Endothelial cell of umbilical vein (primary cell): Measurements from ENCODE around the gene SVOP. TPM values are rescaled to one million over a fixed set of nuclear protein-coding genes. Genes with fewer than 3 reads are reported as not detected.

ENCODE experiments used
- BruUV-seq: library from RNA; stranded (reverse); fragments of 400-500 nt; replicated peaks from 2 replicates; lab custom pipeline; 2021; lab: Mats Ljungman, UMichigan
- CTCF ChIA-PET: fragments of 300-600, 350-600 bp; sonication (Branson Sonifier 250); formaldehyde crosslinking; loops from one replicate; lab custom pipeline; 2021; ENCODE audit warnings: antibody characterized with exemption, inconsistent platforms; lab: Charles Lee
- POLR2A ChIA-PET: fragments of 300-600, 350-600 bp; sonication (Branson Sonifier 250); formaldehyde crosslinking; loops from one replicate; lab custom pipeline; 2021; ENCODE audit warnings: antibody characterized with exemption, inconsistent platforms; lab: Charles Lee
- DNase-seq: peaks from one replicate; pipeline ENCODE4 v3.0.0-alpha.2; 2011; ENCODE audit warnings: low read depth, low spot score
- FAIRE-seq: peaks from 2 replicates; lab custom pipeline; 2011; peaks lifted over from hg19 to GRCh38; lab: Jason Lieb, UNC
- H2AFZ ChIP-seq: 2 replicates; pipeline ENCODE4 v1.6.0; 2012; ENCODE audit warnings: low read depth, low read length, control low read depth, inconsistent platforms
- H3K27ac ChIP-seq: 2 replicates; pipeline ENCODE4 v1.5.1; 2011; ENCODE audit warnings: low read depth, mild to moderate bottlenecking, control low read depth, low read length, moderate library complexity; ENCODE audit not compliant: insufficient read depth
- H3K27me3 ChIP-seq, 2 experiments: 2 replicates each; pipeline versions ENCODE4 v1.6.0 to v1.6.1; 2011; ENCODE audit warnings: low read length in 2 of 2, mixed read lengths in 1 of 2; ENCODE audit not compliant: control insufficient read depth in 2 of 2, insufficient read depth in 2 of 2
- H3K36me3 ChIP-seq, 2 experiments: 2 replicates in 1 of 2; 3 replicates in 1 of 2; pipeline ENCODE4 v1.5.1; 2011; ENCODE audit warnings: low read length in 2 of 2, mild to moderate bottlenecking in 1 of 2, moderate library complexity in 1 of 2; ENCODE audit not compliant: control insufficient read depth in 2 of 2, insufficient read depth in 2 of 2; ENCODE audit errors: extremely low read depth in 1 of 2
- H3K4me1 ChIP-seq: 3 replicates; pipeline ENCODE4 v1.5.1; 2011; ENCODE audit warnings: mild to moderate bottlenecking, low read length; ENCODE audit not compliant: control insufficient read depth, insufficient read depth; ENCODE audit errors: extremely low read depth
- H3K4me2 ChIP-seq: 2 replicates; pipeline ENCODE4 v1.6.1; 2011; ENCODE audit warnings: low read length, control low read depth, mixed read lengths; ENCODE audit not compliant: insufficient read depth
- H3K4me3 ChIP-seq, 3 experiments: fragments of 200-600 bp in 1 of 3; sonication (generic), shearing (Covaris generic) in 1 of 3; replicated peaks in 1 of 3; 2 replicates each; pipeline ENCODE4 v1.5.1; 2011 to 2016; ENCODE audit warnings: control low read depth in 3 of 3, low read length in 3 of 3, mild to moderate bottlenecking in 2 of 3, inconsistent platforms in 1 of 3, low read depth in 1 of 3, moderate library complexity in 1 of 3; ENCODE audit not compliant: insufficient read depth in 1 of 3
- H3K79me2 ChIP-seq: 2 replicates; pipeline ENCODE4 v1.6.0; 2012; ENCODE audit warnings: low read length, inconsistent platforms; ENCODE audit not compliant: control insufficient read depth, insufficient read depth
- H3K9ac ChIP-seq: replicated peaks from 2 replicates; pipeline ENCODE3; 2011; ENCODE audit warnings: low read length, control low read depth; ENCODE audit not compliant: insufficient read depth; ENCODE audit errors: extremely low read depth
- H3K9me1 ChIP-seq: replicated peaks from 3 replicates; pipeline ENCODE4 v1.6.0; 2011; ENCODE audit warnings: mild to moderate bottlenecking, low read length; ENCODE audit not compliant: control insufficient read depth, insufficient read depth; ENCODE audit errors: extremely low read depth
- H3K9me3 ChIP-seq: replicated peaks from 2 replicates; pipeline ENCODE4 v1.5.1; 2012; ENCODE audit warnings: low read length, inconsistent platforms; ENCODE audit not compliant: control insufficient read depth, insufficient read depth
- H4K20me1 ChIP-seq: replicated peaks from 2 replicates; pipeline ENCODE3; 2011; ENCODE audit warnings: mild to moderate bottlenecking, low read length; ENCODE audit not compliant: control insufficient read depth, insufficient read depth; ENCODE audit errors: extremely low read depth
- EZH2 ChIP-seq: IDR thresholded peaks from 2 replicates; pipeline ENCODE4 v1.6.1; 2012; ENCODE audit warnings: borderline replicate concordance, low read depth, mild to moderate bottlenecking, moderate library complexity, low read length, inconsistent platforms; ENCODE audit not compliant: severe bottlenecking
- FOS ChIP-seq: IDR thresholded peaks from 2 replicates; pipeline ENCODE4 v1.6.1; 2011; ENCODE audit warnings: mild to moderate bottlenecking, low read length, moderate library complexity, borderline replicate concordance; ENCODE audit not compliant: insufficient read depth
- GATA2 ChIP-seq: IDR thresholded peaks from 2 replicates; pipeline ENCODE4 v1.7.0; 2011; ENCODE audit warnings: low read depth, mild to moderate bottlenecking, moderate library complexity, mixed read lengths, low read length; ENCODE audit not compliant: insufficient read length, insufficient read depth
- JUN ChIP-seq: IDR thresholded peaks from 2 replicates; pipeline ENCODE4 v1.6.1; 2011; ENCODE audit warnings: borderline replicate concordance, low read depth; ENCODE audit not compliant: insufficient read length, insufficient read depth
- MYC ChIP-seq: IDR thresholded peaks from one replicate; pipeline ENCODE4 v1.6.1; 2011; ENCODE audit warnings: mild to moderate bottlenecking, low read depth, low read length
- POLR2A ChIP-seq: IDR thresholded peaks from 2 replicates; pipeline ENCODE4 v1.6.1; 2012; ENCODE audit warnings: low read depth, mild to moderate bottlenecking, control low read depth, low read length
- POLR2AphosphoS5 ChIP-seq: IDR thresholded peaks from 2 replicates; pipeline ENCODE4 v1.6.1; 2012; ENCODE audit warnings: low read depth, mild to moderate bottlenecking, control low read depth, low read length, moderate library complexity; ENCODE audit not compliant: insufficient read depth
- dilution Hi-C: fragments of 300-500 bp; cut with MboI; formaldehyde crosslinking; loops from one replicate; pipeline ENCODE4 v1.15.0; 2019; ENCODE audit warnings: low sequenced_read_pairs; ENCODE audit not compliant: extremely low pct_ligation_motif_present
- intact Hi-C: fragments of 100-400 bp; cut with micrococcal nuclease; formaldehyde crosslinking; loops from one replicate; pipeline ENCODE4 v1.10.0; 2022
- polyA plus RNA-seq, 4 experiments: library from polyadenylated mRNA; depleted of rRNA in 3 of 4; stranded (reverse) in 3 of 4; unstranded in 1 of 4; fragments of >200 nt; gene quantifications; 2 replicates each; pipeline versions ENCODE4 v1.2.1 to v1.2.3, GENCODE V29; 2011 to 2012; ENCODE audit warnings: missing spikeins in 1 of 4
- total RNA-seq: library from RNA; stranded (reverse); gene quantifications from 2 replicates; pipeline ENCODE4 v1.2.3, GENCODE V29; 2021
- TF ChIP-seq, protein P1 (sequence below): IDR thresholded peaks from 2 replicates; pipeline ENCODE4 v1.6.1; 2011; ENCODE audit not compliant: insufficient read depth, insufficient read length
- TF ChIP-seq, protein P2 (sequence below), 2 donors: IDR thresholded peaks; 1 replicate in 1 of 2; 2 replicates in 1 of 2; pipeline ENCODE4 v1.5.1; 2011; ENCODE audit warnings: low read length in 2 of 2, mild to moderate bottlenecking in 2 of 2, moderate library complexity in 2 of 2, control low read depth in 1 of 2, inconsistent platforms in 1 of 2, low read depth in 1 of 2; ENCODE audit not compliant: insufficient read depth in 1 of 2; ENCODE audit errors: extremely low read depth in 1 of 2

The SVOP gene
- total and polyA plus RNA-seq, 2 donors (not counting 3 experiments of a cell fraction or from before 2014, with no cell fraction given), result not detected

GRCh38 chr12:108895220-108895802 is 125.6 kb downstream of the SVOP start:
- Histone ChIP-seq H3K9me1 (no peaks in the 10 kb centered on the region), H3K4me1 (no peaks in the 10 kb centered on the region), H3K36me3 (no peaks in the 10 kb centered on the region), H3K4me3 (no peak overlapping the region), H3K79me2 (no peaks in the 10 kb centered on the region), H3K9me3 (no peaks in the 10 kb centered on the region), H3K27me3 (no peaks in the 10 kb centered on the region), H3K9ac (no peak overlapping the region), H2AFZ (no peak overlapping the region), H4K20me1 (no peaks in the 10 kb centered on the region), H3K4me2 (no peak overlapping the region), H3K27ac (no peak overlapping the region)
- DNase-seq, result no peak
- ChIA-PET CTCF (no interaction called here), POLR2A (no interaction called here)
- BruUV-seq, result no TSS peak
- no peak for FAIRE-seq
- intact Hi-C loops, result no loop called here
- dilution Hi-C loops, result no loop called here
- TF ChIP-seq FOS (no peak), EZH2 (no peak), GATA2 (no peak), POLR2AphosphoS5 (no peak), JUN (no peak), MYC (no peak), POLR2A (no peak)
- TF ChIP-seq, protein P1, sequence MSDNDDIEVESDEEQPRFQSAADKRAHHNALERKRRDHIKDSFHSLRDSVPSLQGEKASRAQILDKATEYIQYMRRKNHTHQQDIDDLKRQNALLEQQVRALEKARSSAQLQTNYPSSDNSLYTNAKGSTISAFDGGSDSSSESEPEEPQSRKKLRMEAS, result no peak
- TF ChIP-seq, protein P2, sequence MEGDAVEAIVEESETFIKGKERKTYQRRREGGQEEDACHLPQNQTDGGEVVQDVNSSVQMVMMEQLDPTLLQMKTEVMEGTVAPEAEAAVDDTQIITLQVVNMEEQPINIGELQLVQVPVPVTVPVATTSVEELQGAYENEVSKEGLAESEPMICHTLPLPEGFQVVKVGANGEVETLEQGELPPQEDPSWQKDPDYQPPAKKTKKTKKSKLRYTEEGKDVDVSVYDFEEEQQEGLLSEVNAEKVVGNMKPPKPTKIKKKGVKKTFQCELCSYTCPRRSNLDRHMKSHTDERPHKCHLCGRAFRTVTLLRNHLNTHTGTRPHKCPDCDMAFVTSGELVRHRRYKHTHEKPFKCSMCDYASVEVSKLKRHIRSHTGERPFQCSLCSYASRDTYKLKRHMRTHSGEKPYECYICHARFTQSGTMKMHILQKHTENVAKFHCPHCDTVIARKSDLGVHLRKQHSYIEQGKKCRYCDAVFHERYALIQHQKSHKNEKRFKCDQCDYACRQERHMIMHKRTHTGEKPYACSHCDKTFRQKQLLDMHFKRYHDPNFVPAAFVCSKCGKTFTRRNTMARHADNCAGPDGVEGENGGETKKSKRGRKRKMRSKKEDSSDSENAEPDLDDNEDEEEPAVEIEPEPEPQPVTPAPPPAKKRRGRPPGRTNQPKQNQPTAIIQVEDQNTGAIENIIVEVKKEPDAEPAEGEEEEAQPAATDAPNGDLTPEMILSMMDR (IDR thresholded peaks at IDR 0.05; ENCODE audit: extremely low read depth in 1 of 2, insufficient read depth in 1 of 2, low read depth in 1 of 2, low read length in 2 of 2), result no peak
